Peyer's patch (tissue), 4 donors: Measurements from ENCODE around the gene EEFSEC.

Experiments
- POLR2A ChIP-seq, 2 donors: fragments of 450-650 bp; IDR thresholded peaks; one replicate each; pipeline ENCODE4 v1.5.1; 2017; ENCODE audit warnings: antibody characterized with exemption in 2 of 2, mild to moderate bottlenecking in 2 of 2, moderate library complexity in 2 of 2
- TF ChIP-seq, protein P1 (sequence below), 6 experiments: fragments of 450-650 bp in 4 of 6; fragments of 200-600 bp in 2 of 6; sonication (generic) in 1 of 6; IDR thresholded peaks; one replicate each; pipeline ENCODE4 v1.5.1; 2017 to 2019; ENCODE audit warnings: antibody characterized with exemption in 6 of 6, mild to moderate bottlenecking in 3 of 6, moderate library complexity in 1 of 6

GRCh38 chr3:128360705-128361271 is 207.5 kb downstream of the EEFSEC start:
- no peak for TF ChIP-seq POLR2A (IDR thresholded peaks at IDR 0.05)
- TF ChIP-seq, protein P1, sequence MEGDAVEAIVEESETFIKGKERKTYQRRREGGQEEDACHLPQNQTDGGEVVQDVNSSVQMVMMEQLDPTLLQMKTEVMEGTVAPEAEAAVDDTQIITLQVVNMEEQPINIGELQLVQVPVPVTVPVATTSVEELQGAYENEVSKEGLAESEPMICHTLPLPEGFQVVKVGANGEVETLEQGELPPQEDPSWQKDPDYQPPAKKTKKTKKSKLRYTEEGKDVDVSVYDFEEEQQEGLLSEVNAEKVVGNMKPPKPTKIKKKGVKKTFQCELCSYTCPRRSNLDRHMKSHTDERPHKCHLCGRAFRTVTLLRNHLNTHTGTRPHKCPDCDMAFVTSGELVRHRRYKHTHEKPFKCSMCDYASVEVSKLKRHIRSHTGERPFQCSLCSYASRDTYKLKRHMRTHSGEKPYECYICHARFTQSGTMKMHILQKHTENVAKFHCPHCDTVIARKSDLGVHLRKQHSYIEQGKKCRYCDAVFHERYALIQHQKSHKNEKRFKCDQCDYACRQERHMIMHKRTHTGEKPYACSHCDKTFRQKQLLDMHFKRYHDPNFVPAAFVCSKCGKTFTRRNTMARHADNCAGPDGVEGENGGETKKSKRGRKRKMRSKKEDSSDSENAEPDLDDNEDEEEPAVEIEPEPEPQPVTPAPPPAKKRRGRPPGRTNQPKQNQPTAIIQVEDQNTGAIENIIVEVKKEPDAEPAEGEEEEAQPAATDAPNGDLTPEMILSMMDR (IDR thresholded peaks at IDR 0.05) = no peak
